Measurements from ENCODE around the gene ZDHHC1.
"Not testable (repeated sequence)": the region's sequence is repeated elsewhere in the genome, so short reads cannot be mapped to it uniquely, and the experiment has no call there.

ZDHHC1 gene

DNA sequence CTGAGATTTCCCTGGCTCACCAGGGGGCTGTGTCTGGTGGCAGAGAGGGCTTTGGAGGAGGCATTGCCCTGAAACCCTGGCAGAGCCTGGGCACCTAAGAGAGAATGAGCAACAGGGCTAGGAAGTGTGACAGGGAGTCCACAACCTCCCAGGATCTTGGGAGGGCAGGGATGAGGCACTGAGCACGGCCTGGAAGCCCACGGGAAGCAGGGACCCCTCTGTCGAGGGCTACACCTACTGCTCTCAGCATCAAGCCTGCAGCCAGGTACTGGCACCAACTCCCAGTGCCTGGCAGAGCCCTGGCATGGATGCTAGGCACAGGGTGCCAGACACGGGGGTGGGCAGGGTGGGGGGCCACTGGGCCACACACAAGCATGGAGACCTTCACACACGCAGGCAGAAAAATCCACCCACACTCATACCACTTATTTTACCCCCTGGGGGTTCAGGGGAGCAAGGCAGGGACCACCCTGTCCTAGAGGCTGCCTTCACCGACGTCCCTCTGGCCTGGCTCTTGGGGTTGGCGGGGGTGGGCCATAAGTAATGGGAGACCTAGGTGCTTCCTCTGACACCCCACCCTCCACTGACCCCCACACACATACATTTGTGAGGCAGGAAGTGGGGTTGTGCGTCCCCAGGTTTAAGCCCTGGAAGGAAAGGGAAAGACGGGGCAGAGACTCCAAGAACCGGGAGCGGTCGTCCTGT, 13.7 kb upstream of the ZDHHC1 start:
- no peak for DNase-seq

DNA sequence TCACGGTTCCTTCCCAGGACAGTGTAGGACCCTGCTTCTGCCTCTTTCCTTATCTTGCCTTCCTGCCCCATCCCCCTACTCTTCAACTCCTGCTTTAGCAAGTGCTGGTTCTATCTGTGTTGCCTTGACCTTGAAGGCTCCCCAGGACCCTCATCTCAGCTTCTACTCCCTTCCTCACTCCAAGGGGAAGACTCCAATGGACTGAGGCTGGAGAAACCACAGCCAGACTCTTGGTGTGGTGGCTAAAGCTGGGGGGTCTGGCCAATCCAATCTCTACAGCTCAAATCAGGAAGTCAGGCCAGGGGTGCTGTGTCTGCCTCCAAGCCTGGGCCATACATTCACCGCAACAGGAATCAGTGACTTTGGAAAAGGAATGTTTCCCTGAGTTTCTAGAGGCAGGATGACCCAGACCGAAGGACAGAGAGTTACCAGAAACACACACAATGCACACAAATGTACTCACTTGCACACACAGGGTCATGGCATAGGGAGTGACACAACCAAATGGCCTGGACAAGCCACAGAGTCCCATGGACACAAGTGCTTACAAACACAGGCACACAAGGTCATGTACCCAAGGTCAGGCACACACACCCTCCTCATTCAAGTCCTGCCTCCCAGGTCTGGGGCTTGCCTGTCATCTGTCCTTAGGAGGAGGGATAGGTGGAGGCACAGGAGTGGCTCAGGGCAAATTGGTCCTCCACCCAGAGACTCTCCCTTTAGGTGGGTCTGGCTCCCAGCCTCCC, 12.9 kb upstream of the ZDHHC1 start:
- no peak for DNase-seq

DNA sequence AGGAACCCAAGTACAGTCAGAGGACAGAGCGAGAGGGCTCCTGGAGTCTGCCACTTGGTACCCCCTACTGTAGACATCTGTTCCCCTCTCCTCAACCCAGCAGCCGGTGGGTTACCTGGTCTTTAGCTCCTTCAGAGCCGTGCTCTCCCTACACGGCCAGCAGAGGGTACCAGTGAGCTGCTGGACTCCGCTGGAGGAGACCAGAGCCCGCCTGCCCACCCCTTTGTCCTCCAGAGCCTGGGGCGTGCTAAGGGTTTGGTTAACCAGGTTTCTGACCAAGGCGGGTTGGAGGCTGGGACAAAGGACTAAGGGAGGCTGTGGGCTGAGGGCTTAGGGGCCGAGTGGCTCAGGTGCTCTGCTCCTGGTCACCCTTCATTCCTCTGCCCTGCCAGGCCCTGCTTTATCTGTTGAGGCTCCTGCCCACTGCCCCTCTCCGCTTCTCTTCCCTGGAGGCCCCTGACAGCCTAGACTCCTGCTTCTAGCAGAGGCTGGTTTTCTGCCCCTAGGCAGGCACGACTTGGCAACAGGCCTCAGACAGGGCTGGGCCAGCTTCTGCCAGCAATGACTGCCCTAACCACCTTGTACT, 12.0 kb upstream of the ZDHHC1 start:
- peak; percentile 83 for DNase-seq

DNA sequence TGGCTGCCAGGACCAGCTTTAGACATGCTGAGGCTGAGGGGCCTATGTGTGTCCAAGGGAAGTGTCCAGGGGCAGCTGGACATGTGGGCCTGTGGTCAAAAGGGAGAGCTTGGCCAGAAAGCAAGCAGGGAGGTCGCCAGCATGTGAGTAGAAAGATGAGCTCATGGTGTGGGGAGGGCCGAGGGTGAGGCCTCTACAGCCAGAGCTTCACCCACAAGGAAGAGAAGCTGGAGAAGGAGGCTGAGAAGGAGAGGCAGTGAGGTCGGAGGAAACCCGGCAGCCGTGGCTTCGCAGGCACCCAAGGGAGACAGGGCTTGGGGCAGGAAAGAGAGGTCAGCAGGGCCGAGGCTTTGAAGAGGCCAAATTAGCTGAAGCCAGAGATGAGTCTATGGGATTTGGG, 10.7 kb upstream of the ZDHHC1 start:
- no peak for DNase-seq

DNA sequence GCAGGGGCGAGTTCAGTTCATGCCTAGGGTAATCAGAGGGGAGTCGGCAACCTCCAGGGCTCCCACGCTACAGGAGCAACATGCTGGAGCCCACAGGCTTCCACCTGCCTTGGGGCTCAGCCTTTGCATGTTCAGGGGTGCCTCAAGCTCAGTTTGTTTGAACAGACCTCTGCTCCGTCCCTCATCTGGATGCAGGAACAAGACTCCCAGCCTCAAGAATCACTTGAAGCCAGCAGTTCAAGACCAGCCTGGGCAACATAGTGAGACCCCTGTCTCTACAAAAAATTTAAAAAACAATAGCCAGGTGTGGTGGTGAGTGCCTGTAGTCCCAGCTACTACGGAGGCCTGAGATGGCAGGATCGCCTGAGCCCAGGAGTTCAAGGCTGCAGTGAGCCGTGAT, 9.7 kb upstream of the ZDHHC1 start:
- DNase-seq, result no peak

DNA sequence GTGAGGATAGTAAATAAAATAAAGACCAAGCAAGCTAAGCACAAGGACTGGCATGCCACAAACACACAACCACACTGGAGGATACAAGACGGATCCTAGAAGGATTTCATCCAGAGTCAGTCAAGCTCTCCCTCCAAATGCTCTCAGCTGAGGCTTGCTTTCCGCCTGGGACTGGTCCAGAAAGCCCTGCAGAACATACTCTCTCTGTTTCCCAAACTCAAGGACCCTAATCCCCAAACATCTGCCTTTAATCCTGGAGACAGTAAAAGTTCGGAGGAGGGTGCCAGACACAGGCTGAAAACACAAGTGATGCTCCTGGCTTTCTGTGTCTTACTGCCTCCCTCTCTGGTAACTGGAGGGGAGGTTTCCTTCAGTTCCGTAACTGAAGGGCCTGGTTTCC, 9.3 kb upstream of the ZDHHC1 start:
- DNase-seq, result no peak

DNA sequence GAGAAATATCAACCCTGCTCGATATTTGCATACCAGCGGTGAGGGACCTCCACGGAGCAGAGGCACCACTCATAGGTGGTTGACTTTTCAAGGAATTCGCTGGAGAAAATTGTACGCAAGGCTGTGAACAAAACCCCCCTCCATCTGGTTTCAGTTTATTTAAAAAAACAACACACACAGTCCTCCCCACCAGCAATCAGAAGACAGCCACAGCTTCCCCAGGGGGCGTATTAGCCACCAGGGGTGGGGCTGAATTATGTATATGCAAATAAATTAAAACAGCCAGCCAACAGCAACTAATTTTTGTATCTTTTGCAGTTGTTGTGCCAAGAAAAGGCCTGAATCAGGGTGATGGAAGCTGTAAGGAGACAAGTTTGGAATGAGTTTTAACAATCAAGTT, 8.8 kb upstream of the ZDHHC1 start:
- no peak for DNase-seq

DNA sequence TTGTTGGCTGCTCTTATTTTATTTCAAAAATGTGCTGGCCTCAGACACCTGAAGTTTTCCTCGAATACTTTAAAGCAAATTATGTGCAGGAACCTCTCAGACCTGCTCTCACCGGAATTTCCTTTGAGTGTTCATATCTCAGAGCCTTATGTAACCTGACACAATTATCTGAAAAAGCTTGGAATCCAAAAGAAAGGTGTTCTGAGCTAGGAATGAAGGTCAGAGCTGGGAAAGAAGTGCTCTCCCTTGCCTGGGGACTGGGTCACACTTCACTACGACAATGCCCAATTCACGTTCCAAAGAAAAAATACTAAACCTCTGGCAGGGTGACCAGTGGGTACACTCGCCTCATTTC, 8.0 kb upstream of the ZDHHC1 start:
- DNase-seq, result no peak

DNA sequence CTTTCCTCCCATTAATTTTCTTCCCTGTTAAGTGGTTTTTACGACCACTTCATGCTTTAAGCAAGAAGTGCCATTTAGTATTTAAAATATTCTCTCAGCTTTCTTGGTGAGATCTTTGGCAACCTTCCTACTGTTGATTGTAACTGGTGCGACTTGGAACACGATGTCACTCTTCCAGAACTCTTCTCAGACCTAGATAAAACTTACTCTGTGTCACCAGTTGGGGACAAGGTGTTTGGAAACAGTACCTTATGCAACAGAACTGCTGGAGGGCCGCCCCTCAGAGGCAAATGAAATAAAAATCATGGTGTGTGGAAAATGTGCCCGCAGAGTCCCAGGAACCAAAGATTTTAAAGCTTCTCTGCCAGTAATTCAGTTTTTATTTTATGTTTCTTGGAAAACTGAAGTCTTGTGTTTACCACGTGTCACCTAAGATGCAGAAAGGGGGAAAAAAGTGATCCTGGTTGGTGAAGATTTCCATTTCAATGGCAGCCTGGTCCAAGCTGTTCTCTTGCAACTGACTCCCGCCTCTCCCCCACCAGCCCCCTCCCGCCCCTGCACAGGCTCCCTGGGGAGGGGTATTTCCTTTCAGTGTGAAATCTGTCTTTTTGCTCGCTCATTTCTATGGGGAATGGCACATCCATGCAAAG, 7.5 kb upstream of the ZDHHC1 start:
- no peak for DNase-seq

DNA sequence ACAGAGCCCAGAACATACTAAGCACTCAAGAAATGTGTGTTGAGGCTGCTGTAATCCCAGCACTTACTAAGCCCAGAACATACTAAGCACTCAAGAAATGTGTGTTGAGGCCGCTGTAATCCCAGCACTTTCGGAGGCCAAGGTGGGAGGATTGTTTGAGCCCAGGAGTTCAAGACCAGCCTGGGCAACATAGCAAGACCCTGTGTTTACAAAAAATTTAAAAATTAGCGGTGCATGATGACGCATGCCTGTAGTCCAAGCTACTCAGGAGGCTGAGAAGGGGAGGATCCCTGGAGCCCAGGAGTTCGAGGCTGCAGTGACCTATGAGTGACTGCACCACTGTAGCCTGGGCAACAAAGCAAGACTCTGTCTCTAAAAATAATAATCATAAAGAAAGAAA, 6.7 kb upstream of the ZDHHC1 start:
- no peak for DNase-seq

DNA sequence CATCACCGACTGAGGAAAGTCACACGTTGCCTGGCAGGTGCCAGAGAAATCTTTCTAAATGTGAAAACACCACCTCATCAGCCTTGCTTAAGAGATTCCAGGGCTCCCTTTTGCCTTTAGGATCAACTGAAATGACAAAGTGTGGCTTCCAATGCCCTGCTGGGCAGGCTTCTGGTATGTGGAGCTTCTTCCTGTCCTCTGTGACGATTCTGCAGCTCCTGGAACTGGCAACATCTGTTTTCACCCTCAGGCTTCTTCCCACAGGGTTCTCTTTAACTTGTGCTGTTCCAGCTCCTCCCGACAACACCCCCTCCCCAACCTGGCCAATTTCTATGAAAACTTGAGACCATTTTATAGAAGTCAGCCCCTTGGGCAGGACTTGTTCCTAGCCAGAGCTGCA, 4.8 kb upstream of the ZDHHC1 start:
- DNase-seq, result no peak

DNA sequence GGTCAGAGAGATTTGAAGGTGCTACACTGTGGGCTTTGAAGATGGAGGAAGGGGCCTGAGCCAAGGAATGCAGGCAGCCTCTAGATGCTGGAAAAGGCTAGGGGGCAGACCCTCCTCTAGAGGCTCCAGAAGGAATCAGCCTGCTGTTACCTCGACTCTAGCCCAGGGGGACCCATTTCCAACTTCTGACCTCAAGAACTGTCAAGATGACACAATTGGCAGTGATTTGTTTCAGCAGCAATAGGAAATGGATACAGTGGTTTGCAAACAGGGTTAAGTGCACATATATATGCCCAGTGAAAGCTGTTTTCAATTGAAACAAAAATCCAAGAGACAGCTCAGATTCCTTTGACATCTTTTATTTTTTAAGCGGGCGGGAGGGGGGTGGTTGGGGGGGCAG, 3.7 kb upstream of the ZDHHC1 start:
- DNase-seq, result no peak

DNA sequence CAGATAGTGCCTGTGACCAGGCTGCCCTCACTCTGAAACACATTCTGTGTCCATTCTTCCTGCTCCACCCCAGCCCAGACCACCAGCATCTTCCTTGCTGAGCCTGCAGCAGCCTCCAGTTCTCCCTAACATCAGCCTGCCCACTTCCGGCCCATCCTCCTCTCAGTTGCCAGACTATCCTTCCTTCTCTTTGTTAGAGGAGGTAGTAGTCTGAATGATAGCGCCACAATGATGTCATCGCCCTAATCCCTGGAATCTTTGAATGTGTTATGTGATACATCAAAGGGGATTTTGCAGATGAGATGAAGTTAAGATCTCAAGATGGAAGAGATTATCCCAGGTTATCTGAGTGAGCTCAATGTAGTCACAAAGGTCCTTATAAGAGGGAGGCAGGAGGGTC, 3.2 kb upstream of the ZDHHC1 start:
- DNase-seq, result no peak

DNA sequence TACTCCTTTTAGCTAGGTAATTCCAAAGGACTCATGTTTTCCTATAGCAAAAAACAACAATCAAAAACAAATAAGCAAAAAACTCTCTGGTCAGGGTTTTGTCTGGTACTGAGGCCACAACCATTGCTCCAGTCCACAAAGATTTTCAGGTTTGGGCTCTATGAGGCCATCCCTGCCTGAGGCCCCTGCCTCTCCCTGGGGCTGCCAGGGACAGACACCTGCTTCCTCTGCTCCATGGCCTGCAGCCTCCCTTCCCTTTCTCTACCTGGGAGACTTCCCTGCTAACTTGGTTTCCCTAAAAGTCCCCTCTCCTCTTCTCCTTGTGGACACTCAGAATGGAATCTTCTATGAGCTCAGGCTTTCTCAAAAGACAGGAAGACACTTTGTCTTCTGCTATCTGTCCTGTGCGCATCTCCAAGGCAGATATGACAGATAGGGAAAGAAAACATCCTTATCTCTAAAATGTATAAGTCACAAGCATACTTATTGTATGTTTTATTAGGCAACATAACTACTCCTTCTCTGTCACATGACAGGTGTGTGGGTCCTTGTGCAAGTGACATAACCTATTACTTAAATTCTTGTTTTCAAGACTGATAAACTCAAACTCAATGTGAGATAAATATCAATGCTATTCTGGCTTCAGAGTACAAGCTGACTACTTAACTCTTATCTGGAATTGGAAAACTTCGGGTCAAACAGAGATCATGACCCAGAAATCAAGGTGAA, 1.2 kb upstream of the ZDHHC1 start:
- no peak for DNase-seq

DNA sequence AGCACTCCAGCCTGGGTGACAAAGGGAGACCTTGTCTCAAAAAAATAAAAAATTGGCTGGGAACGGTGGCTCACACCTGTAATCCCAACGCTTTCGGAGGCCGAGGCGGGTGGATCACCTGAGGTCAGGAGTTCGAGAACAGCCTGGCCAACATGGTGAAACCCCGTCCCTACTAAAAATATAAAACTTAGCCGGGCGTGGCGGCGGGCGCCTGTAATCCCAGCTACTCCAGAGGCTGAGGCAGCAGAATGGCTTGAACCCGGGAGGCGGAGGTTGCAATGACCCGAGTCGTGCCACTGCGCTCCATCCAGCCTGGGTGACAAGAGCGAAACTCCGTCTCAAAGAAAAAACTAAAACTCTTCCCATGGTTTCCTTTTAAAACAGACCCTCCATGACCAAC, 856 bp downstream of the ZDHHC1 start:
- DNase-seq, result not testable (repeated sequence)

DNA sequence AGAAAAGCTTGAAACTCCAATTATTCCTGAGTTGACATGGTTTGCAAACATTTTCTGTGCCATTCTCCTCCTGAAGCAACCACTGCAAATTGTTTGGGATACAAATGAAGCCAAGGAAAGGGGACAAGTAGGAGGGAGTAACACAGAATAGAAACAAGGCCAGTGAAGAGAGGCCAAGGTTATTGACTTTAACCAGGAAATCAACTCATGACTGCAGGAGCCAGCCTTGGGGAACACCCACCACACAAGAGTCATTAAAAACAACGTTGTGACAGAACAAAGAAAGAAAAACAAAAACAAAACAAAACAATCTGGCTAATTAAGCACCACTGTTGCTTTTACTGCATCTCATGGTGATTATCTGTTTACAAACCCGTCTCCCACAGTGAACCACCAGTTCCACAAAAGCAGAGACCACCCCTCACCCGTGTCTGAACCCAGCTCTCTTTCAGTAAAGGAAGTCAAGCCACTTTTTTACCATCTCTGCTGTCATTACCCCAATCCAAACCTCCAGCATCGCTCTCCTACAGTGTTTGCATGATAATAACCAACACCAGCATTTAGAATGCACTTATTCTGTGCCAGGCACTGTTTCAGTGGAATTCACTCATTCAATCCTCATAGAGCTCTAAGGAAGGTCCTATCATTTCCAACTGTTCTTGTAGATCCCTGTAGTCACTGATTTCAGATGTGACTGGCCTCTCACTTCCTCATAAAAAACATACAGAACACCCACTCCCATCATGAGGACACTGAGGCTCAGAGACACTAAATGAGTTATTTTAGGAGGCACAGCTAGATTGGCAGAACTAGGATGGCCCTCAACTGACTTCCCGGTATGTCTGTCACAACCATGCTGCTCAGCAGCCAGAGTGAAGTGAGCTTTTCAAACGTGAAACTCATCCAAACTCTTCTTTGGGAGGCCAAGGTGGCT, 2.0 kb downstream of the ZDHHC1 start:
- DNase-seq, result no peak

DNA sequence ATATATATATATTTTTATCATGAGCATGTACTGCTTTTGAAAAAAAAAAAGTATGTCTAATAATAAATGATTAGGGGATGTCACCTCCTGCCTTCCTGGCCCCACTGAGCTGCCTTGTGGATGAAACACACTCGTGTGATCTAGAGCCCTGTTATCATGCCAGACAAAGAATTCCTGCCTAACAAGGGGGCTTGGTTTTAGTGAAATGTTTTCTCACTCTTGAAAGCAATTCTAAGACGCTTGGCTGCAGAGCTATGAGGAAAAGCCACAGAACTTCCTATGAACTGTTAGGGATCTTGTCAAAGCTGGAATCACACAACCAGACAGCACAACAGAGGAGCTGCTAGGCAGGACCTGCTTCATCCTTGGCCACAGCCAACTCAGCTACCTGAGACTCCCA, 4.0 kb downstream of the ZDHHC1 start:
- no peak for DNase-seq

DNA sequence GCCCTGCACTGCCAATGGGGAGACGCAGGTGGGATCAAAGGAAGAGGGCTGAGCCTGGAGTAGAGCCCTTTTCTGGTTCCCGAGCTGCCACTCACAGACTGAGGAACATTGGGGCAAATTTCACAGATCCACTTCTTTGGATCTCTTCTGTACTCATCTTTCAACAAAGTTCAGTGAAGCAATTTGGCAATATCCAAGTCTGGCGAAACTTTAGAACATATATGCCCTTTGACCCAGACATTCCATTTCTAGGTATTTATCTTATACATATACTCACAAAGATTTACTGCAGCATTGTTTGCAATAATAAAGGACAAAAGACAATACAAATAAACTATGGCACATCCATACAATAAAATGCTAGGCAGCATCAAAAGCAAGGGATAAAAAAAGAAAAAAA, 4.9 kb downstream of the ZDHHC1 start:
- DNase-seq, result no peak

DNA sequence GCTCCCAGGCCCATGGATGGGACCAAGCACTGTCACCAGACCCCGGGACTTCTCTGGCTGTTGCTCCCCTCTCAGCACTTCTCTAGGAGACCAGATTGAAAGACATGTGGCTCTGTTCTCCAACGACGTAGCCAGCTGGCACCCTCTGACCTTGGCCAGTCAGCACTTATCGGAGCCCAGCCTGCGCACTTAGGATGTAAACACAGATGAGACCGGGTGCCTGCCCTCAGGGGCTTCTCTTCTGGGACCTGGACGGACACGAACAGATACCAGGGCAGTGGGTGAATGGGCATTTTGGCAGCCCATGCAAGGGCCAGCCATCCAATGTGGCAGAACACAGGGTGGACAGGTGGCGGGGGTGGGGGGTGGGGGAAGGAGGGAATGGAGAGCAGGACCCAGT, 6.6 kb downstream of the ZDHHC1 start:
- DNase-seq, result peak; percentile 35

DNA sequence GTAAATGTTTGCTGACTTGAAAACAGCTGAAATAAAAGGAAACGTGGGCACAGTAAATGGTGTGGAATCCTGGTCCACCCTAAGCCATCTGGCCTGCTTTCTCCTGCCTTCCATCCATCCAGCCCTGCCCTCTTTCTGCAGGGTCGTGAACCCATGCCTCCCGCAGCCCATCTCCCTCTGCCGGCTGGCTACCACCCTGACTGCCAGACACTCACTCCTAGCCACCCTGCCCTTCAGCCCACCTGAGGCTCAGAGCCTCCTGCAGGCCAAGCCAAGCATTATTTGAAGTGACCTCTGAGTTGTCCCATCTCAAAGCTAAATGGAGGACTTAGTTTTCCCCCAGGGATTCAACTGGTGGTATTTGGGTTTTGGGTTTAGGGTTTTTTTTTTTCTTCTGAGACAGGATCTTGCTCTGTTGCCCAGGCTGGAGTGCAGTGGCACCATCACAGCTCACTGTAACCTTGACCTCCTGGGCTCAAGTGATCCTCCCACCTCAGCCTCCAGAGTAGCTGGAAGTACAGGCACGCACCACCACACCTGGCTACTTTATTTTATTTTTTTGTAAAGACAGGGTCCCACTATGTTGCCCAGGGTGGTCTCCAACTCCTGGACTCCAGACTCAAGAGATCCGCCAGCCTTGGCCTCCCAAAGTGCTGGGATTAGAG, 8.4 kb downstream of the ZDHHC1 start:
- peak; percentile 51 for DNase-seq

DNA sequence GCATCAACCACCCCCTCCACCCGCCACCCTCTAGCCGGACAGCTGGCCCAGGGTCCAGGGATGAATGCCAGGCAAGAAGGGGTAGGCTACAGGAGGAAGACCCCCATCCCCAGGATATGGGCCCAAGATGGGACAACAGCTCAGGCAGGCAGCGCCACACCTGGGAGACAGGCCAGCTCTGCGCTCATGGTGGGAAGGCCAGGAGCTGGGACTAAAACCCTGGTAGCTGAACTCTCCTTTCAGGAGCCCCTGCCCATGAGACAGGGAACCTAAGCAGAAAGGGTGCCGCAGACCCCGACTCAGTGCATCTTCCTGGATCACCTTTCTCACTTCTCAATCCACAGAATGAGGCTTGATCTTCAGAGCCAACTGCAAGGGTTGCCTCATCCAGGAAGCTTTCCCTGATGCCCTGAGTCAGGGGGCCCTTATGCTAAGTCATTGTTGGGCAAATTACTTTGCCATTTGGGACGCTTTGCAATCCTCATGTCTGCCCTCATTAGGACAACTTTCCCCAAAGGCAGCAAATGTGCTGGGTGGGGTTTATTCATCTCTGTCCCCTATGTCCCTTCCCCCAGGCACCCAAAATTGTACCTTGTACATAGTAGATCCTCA, 9.0 kb downstream of the ZDHHC1 start:
- DNase-seq, result no peak
